ENCODE measurements around the gene PLOD1.

DNA sequence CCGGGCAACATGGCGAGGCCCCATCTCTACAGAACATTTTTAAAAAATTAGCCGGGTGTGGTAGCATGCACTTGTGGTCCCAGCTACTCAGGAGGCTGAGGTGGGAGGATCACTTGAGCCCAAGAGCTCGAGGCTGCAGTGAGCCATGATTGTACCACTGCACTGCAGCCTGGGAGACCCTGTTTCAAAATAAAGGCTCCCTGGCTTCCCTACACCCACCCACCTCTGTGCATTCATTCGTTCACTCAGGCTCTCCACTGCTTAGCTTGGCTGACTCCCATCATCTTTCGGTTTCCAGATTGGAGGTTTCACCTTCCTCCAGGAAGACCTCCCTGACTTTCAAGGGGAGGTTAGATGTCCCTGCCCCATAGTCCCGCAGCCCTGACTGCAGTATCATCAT is 22.5 kb upstream of the PLOD1 start:
- TF ChIP-seq, protein P1, sequence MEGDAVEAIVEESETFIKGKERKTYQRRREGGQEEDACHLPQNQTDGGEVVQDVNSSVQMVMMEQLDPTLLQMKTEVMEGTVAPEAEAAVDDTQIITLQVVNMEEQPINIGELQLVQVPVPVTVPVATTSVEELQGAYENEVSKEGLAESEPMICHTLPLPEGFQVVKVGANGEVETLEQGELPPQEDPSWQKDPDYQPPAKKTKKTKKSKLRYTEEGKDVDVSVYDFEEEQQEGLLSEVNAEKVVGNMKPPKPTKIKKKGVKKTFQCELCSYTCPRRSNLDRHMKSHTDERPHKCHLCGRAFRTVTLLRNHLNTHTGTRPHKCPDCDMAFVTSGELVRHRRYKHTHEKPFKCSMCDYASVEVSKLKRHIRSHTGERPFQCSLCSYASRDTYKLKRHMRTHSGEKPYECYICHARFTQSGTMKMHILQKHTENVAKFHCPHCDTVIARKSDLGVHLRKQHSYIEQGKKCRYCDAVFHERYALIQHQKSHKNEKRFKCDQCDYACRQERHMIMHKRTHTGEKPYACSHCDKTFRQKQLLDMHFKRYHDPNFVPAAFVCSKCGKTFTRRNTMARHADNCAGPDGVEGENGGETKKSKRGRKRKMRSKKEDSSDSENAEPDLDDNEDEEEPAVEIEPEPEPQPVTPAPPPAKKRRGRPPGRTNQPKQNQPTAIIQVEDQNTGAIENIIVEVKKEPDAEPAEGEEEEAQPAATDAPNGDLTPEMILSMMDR (IDR thresholded peaks at IDR 0.05; ENCODE audit: poor library complexity, severe bottlenecking) = no peak
- no peak for TF ChIP-seq POLR2AphosphoS5 (IDR thresholded peaks at IDR 0.05)
